GM12878 (cell line): ENCODE results near the gene TRIM32. TPM values are rescaled to one million over a fixed set of nuclear protein-coding genes. Genes with fewer than 3 reads are reported as not detected.
A peak's percentile ranks its signal among the peaks of the same experiment; 100 is the strongest.

Experiments
- ATF7 ChIP-seq: fragments of 450-650 bp; IDR thresholded peaks from 2 replicates; pipeline ENCODE4 v1.6.1; 2016; ENCODE audit warnings: low read depth, mild to moderate bottlenecking
- BCL3 ChIP-seq: IDR thresholded peaks from 2 replicates; pipeline ENCODE4 v1.6.1; 2011; ENCODE audit warnings: borderline replicate concordance, low read depth, mild to moderate bottlenecking, moderate library complexity, low read length; ENCODE audit not compliant: insufficient read depth, poor library complexity, severe bottlenecking
- CTCF ChIP-seq, 3 experiments: IDR thresholded peaks in 2 of 3; conservative IDR thresholded peaks in 1 of 3; 2 replicates each; pipeline ENCODE4 v1.5.1; 2011; ENCODE audit warnings: low read depth in 3 of 3, low read length in 3 of 3, mild to moderate bottlenecking in 3 of 3, control low read depth in 2 of 3, moderate library complexity in 2 of 3, inconsistent platforms in 1 of 3, mixed read lengths in 1 of 3; ENCODE audit not compliant: control insufficient read depth in 2 of 3, insufficient read depth in 1 of 3; ENCODE audit errors: extremely low read depth in 1 of 3
- GATAD2B ChIP-seq: fragments of 450-650 bp; conservative IDR thresholded peaks from 2 replicates; pipeline ENCODE4 v1.6.1; 2017; ENCODE audit warnings: low read depth, mild to moderate bottlenecking, moderate library complexity
- IKZF1 ChIP-seq: fragments of 450-650 bp; conservative IDR thresholded peaks from 2 replicates; pipeline ENCODE4 v1.6.1; 2017; ENCODE audit warnings: antibody characterized with exemption, mild to moderate bottlenecking
- IRF4 ChIP-seq: IDR thresholded peaks from 2 replicates; pipeline ENCODE4 v1.6.1; 2011; ENCODE audit warnings: low read depth, low read length
- KLF5 ChIP-seq: fragments of 450-650 bp; IDR thresholded peaks from 2 replicates; pipeline ENCODE4 v1.6.1; 2014; ENCODE audit warnings: mild to moderate bottlenecking; ENCODE audit not compliant: partially characterized antibody
- MXI1 ChIP-seq: fragments of 150-350 bp; IDR thresholded peaks from 2 replicates; pipeline ENCODE4 v1.6.1; 2011; ENCODE audit warnings: low read depth, mild to moderate bottlenecking, inconsistent platforms, low read length, improper control_type of control experiment
- POLR2A ChIP-seq: IDR thresholded peaks from 2 replicates; pipeline ENCODE4 v1.6.1; 2011; ENCODE audit warnings: low read depth, mild to moderate bottlenecking, low read length
- SMARCA5 ChIP-seq: fragments of 450-650 bp; IDR thresholded peaks from 2 replicates; pipeline ENCODE4 v1.6.1; 2017; ENCODE audit warnings: mild to moderate bottlenecking
- SRF ChIP-seq, 2 experiments: IDR thresholded peaks; 2 replicates each; pipeline ENCODE4 v1.6.1; 2011; ENCODE audit warnings: low read depth in 2 of 2, low read length in 2 of 2, mild to moderate bottlenecking in 1 of 2, moderate library complexity in 1 of 2
- USF2 ChIP-seq: IDR thresholded peaks from 2 replicates; pipeline ENCODE4 v1.6.1; 2011; ENCODE audit warnings: low read depth, low read length, improper control_type of control experiment, borderline replicate concordance
- polyA plus RNA-seq, 11 experiments: library from polyadenylated mRNA; depleted of rRNA in 4 of 11; unstranded in 6 of 11; stranded (reverse) in 5 of 11; fragments of >200 nt; fragmentation: Nextera tagmentation in 4 of 11; fragmentation: Illumina TruSeq in 1 of 11; extraction: Ambion mirVana in 4 of 11; extraction: Trizol in 1 of 11; gene quantifications; 1 replicate in 1 of 11; 2 replicates in 10 of 11; pipeline versions ENCODE4 v1.2.1 to v1.2.3, GENCODE V29; 2011 to 2016; ENCODE audit warnings: inconsistent platforms in 2 of 11, missing spikeins in 2 of 11, low read depth in 1 of 11
- total RNA-seq, 4 experiments: library from RNA; depleted of rRNA in 3 of 4; stranded (reverse); fragments of >200 nt in 3 of 4; fragmentation: Illumina TruSeq in 1 of 4; extraction: Trizol in 1 of 4; gene quantifications; 2 replicates each; pipeline versions ENCODE4 v1.2.1 to v1.2.3, GENCODE V29; 2013 to 2021

The TRIM32 gene
- total and polyA plus RNA-seq, 10 of the 15 experiments (the other 5 are each of a cell fraction or from before 2014, with no cell fraction given) = 7.1 to 23.8 (median 12.2) TPM

- TF ChIP-seq BCL3 = no peak
- no peak for TF ChIP-seq GATAD2B
- no peak for TF ChIP-seq MXI1
- TF ChIP-seq POLR2A = no peak
- TF ChIP-seq IRF4 = no peak
- TF ChIP-seq CTCF (IDR thresholded peaks at IDR 0.05 in 2 of 3, conservative IDR thresholded peaks at IDR 0.05 in 1 of 3; ENCODE audit: control insufficient read depth in 2 of 3, extremely low read depth in 1 of 3, insufficient read depth in 1 of 3, low read depth in 3 of 3, low read length in 3 of 3) = no peak
- TF ChIP-seq KLF5 = peak; percentile 6
- no peak for TF ChIP-seq USF2
- no peak for TF ChIP-seq IKZF1
- TF ChIP-seq SMARCA5 = peak; percentile 31; the same call in 1 of the 2 replicates
- TF ChIP-seq SRF (IDR thresholded peaks at IDR 0.05; ENCODE audit: low read depth in 2 of 2, low read length in 2 of 2) = no peak
- TF ChIP-seq ATF7 = 0 out of 2 replicates have a peak, but pooled peaks have one; percentile 24
Measured at GRCh38 chr9:116686693-116687073, 422 bp upstream of the TRIM32 start (continued).
